B cell (primary cell): ENCODE results near the gene SMTNL2. TPM values are rescaled to one million over a fixed set of nuclear protein-coding genes. Genes with fewer than 3 reads are reported as not detected.

Source experiments
- ATAC-seq: fragments of 200-7000 bp; cut with Tn5 transposase; one replicate; pipeline ENCODE4 v1.10.0; 2021; ENCODE audit warnings: low read depth, mild to moderate bottlenecking, moderate number of reproducible peaks, moderate library complexity
- CTCF ChIA-PET: fragments of 350-600 bp; sonication (Branson Sonifier 250); formaldehyde crosslinking; loops from one replicate; lab custom pipeline; 2021; ENCODE audit warnings: antibody characterized with exemption, inconsistent platforms; lab: Charles Lee
- POLR2A ChIA-PET: fragments of 350-600 bp; sonication (Branson Sonifier 250); formaldehyde crosslinking; loops from one replicate; lab custom pipeline; 2021; ENCODE audit warnings: antibody characterized with exemption; lab: Charles Lee
- DNase-seq: peaks from one replicate; pipeline ENCODE4 v3.0.0; 2013
- H2AFZ ChIP-seq: 2 replicates; pipeline ENCODE4 v1.6.1; 2012; ENCODE audit warnings: mild to moderate bottlenecking, low read depth, low read length; ENCODE audit not compliant: insufficient read depth, poor library complexity, severe bottlenecking
- H3K27ac ChIP-seq, 2 donors: 1 replicate in 1 of 2; 2 replicates in 1 of 2; pipeline ENCODE4 v1.5.1; 2012 to 2013; ENCODE audit warnings: low read length in 2 of 2, mild to moderate bottlenecking in 2 of 2, moderate library complexity in 1 of 2
- H3K27me3 ChIP-seq, 4 experiments: fragments of 200-600 bp in 1 of 4; sonication (generic) in 1 of 4; replicated peaks in 1 of 4; 1 replicate in 2 of 4; 2 replicates in 2 of 4; pipeline versions ENCODE4 v1.6.1 to v1.7.0; 2013 to 2016; ENCODE audit warnings: low read length in 3 of 4, mild to moderate bottlenecking in 2 of 4, mixed read lengths in 1 of 4, moderate library complexity in 1 of 4; ENCODE audit not compliant: insufficient read depth in 4 of 4, control insufficient read depth in 3 of 4; ENCODE audit errors: control extremely low read depth in 1 of 4
- H3K36me3 ChIP-seq, 2 experiments: replicated peaks in 1 of 2; 1 replicate in 1 of 2; 2 replicates in 1 of 2; pipeline versions ENCODE4 v1.6.1 to v1.7.1; 2013; ENCODE audit warnings: low read length in 1 of 2; ENCODE audit not compliant: insufficient read depth in 2 of 2, control insufficient read depth in 1 of 2; ENCODE audit errors: control extremely low read depth in 1 of 2, extremely low read depth in 1 of 2
- H3K4me1 ChIP-seq, 2 donors: fragments of 200-600 bp in 1 of 2; sonication (generic) in 1 of 2; 1 replicate in 1 of 2; 2 replicates in 1 of 2; pipeline versions ENCODE4 v1.5.1 to v1.6.1; 2013 to 2017; ENCODE audit warnings: low read length in 2 of 2; ENCODE audit not compliant: control insufficient read depth in 2 of 2, insufficient read depth in 2 of 2
- H3K4me2 ChIP-seq: replicated peaks from 2 replicates; pipeline ENCODE3; 2012; ENCODE audit warnings: mild to moderate bottlenecking, low read depth, low read length; ENCODE audit not compliant: poor library complexity, severe bottlenecking
- H3K4me3 ChIP-seq, 5 experiments: fragments of 200-600 bp in 1 of 5; sonication (generic) in 1 of 5; 1 replicate in 3 of 5; 2 replicates in 2 of 5; pipeline versions ENCODE4 v1.5.1 to v1.7.0; 2011 to 2016; ENCODE audit warnings: low read length in 4 of 5, mild to moderate bottlenecking in 4 of 5, low read depth in 2 of 5, control low read depth in 1 of 5, moderate library complexity in 1 of 5; ENCODE audit not compliant: insufficient read depth in 1 of 5; ENCODE audit errors: control extremely low read depth in 1 of 5, extremely low read depth in 1 of 5
- H3K79me2 ChIP-seq: fragments of 200-600 bp; sonication (generic); one replicate; pipeline ENCODE4 v1.6.0; 2016; ENCODE audit warnings: low read length; ENCODE audit not compliant: control insufficient read depth, insufficient read depth
- H3K9ac ChIP-seq: fragments of 200-600 bp; sonication (generic); 2 replicates; pipeline ENCODE4 v1.6.1; 2017; ENCODE audit warnings: mild to moderate bottlenecking, low read length, moderate library complexity
- H3K9me3 ChIP-seq, 3 donors: one replicate each; pipeline versions ENCODE4 v1.6.1 to v1.7.1; 2013; ENCODE audit warnings: low read length in 2 of 3; ENCODE audit not compliant: control insufficient read depth in 2 of 3, insufficient read depth in 1 of 3; ENCODE audit errors: control extremely low read depth in 1 of 3
- H4K20me1 ChIP-seq: 2 replicates; pipeline ENCODE4 v1.6.0; 2012; ENCODE audit warnings: mild to moderate bottlenecking, low read length; ENCODE audit not compliant: insufficient read depth, control insufficient read depth, poor library complexity, severe bottlenecking
- H3K27ac Mint-ChIP-seq: one replicate; pipeline ENCODE4 v1.8.0; 2021; ENCODE audit warnings: mixed read lengths
- H3K27me3 Mint-ChIP-seq: one replicate; pipeline ENCODE4 v1.8.0; 2021; ENCODE audit warnings: mixed read lengths
- H3K4me1 Mint-ChIP-seq: one replicate; pipeline ENCODE4 v1.8.0; 2021; ENCODE audit warnings: mixed read lengths
- H3K4me3 Mint-ChIP-seq: one replicate; pipeline ENCODE4 v1.8.0; 2021; ENCODE audit warnings: mixed read lengths
- H3K9me3 Mint-ChIP-seq: one replicate; pipeline ENCODE4 v1.8.0; 2022; ENCODE audit warnings: mixed read lengths; ENCODE audit not compliant: insufficient read depth
- EZH2 ChIP-seq: IDR thresholded peaks from 2 replicates; pipeline ENCODE4 v1.6.1; 2012; ENCODE audit warnings: borderline replicate concordance, low read depth, mild to moderate bottlenecking, moderate library complexity, low read length; ENCODE audit not compliant: insufficient read depth, poor library complexity, severe bottlenecking
- WGBS: methylation state at CpG from one replicate; pipeline ENCODE4 v1.1.5; 2013; ENCODE audit warnings: missing lambda C conversion rate; ENCODE audit not compliant: insufficient coverage; 5-methylcytosine and 5-hydroxymethylcytosine counted together
- intact Hi-C: fragments of 100-400 bp; cut with micrococcal nuclease; formaldehyde crosslinking; loops from one replicate; pipeline ENCODE4 v1.10.0; 2022
- polyA plus RNA-seq: library from polyadenylated mRNA; depleted of rRNA; stranded (reverse); fragments of >200 nt; gene quantifications from 2 replicates; pipeline ENCODE4 v1.2.3, GENCODE V29; 2012
- total RNA-seq, 2 donors: library from RNA; stranded (reverse); fragments of 120-200 nt in 1 of 2; gene quantifications; 1 replicate in 1 of 2; 2 replicates in 1 of 2; pipeline versions ENCODE4 v1.2.3 to v1.2.4, GENCODE V29; 2013 to 2022
- TF ChIP-seq, protein P1 (sequence below): fragments of 200-600 bp; IDR thresholded peaks from one replicate; pipeline ENCODE4 v1.8.0; 2022; ENCODE audit warnings: antibody characterized with exemption, mild to moderate bottlenecking

The SMTNL2 gene
- total and polyA plus RNA-seq, 2 donors (not counting 1 experiment from before 2014, with no cell fraction given), result not detected

- no peak overlapping the region for H3K27ac ChIP-seq
- POLR2A ChIA-PET, result no interaction called here
- H3K4me1 ChIP-seq, result no peaks in the 10 kb centered on the region
- Mint-ChIP-seq H3K9me3 (no peaks in the 10 kb centered on the region), H3K27ac (no peak overlapping the region), H3K4me1 (peaks cover 6% of the 10 kb centered on the region), H3K4me3 (no peak overlapping the region), H3K27me3 (peaks cover 4% of the 10 kb centered on the region)
- no peaks in the 10 kb centered on the region for H4K20me1 ChIP-seq
- intact Hi-C loops, result no loop called here
- no peak overlapping the region for H3K4me3 ChIP-seq
- peaks cover 0 to 2% (median 0%) of the 10 kb centered on the region in 4 experiments for H3K27me3 ChIP-seq
- H3K79me2 ChIP-seq, result no peaks in the 10 kb centered on the region
- DNase-seq (no peak), ATAC-seq (no peak)
- H2AFZ ChIP-seq, result no peak overlapping the region
- H3K9me3 ChIP-seq, result no peaks in the 10 kb centered on the region
- TF ChIP-seq, protein P1, sequence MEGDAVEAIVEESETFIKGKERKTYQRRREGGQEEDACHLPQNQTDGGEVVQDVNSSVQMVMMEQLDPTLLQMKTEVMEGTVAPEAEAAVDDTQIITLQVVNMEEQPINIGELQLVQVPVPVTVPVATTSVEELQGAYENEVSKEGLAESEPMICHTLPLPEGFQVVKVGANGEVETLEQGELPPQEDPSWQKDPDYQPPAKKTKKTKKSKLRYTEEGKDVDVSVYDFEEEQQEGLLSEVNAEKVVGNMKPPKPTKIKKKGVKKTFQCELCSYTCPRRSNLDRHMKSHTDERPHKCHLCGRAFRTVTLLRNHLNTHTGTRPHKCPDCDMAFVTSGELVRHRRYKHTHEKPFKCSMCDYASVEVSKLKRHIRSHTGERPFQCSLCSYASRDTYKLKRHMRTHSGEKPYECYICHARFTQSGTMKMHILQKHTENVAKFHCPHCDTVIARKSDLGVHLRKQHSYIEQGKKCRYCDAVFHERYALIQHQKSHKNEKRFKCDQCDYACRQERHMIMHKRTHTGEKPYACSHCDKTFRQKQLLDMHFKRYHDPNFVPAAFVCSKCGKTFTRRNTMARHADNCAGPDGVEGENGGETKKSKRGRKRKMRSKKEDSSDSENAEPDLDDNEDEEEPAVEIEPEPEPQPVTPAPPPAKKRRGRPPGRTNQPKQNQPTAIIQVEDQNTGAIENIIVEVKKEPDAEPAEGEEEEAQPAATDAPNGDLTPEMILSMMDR, result no peak
- WGBS, result 93% methylated on average over 4 of the region's 9 CpGs
- no peak overlapping the region for H3K9ac ChIP-seq
- no peak overlapping the region for H3K4me2 ChIP-seq
- CTCF ChIA-PET, result no interaction called here
- H3K36me3 ChIP-seq, result no peaks in the 10 kb centered on the region
Measured at GRCh38 chr17:4572131-4572530, 12.2 kb upstream of the SMTNL2 start.

GRCh38 chr17:4573115-4573514, 11.2 kb upstream of the SMTNL2 start:
- ChIA-PET POLR2A (no interaction called here), CTCF (no interaction called here)
- no peak overlapping the region for H3K27ac Mint-ChIP-seq
- intact Hi-C loops, result no loop called here
- H3K27me3 Mint-ChIP-seq, result peaks cover 4% of the 10 kb centered on the region
- H3K4me3 Mint-ChIP-seq, result no peak overlapping the region
- peaks cover 6% of the 10 kb centered on the region for H3K4me1 Mint-ChIP-seq
- Histone ChIP-seq H2AFZ (no peak overlapping the region), H3K79me2 (no peaks in the 10 kb centered on the region), H3K27me3 (peaks cover 0 to 6% (median 0%) of the 10 kb centered on the region in 4 experiments), H3K4me1 (no peaks in the 10 kb centered on the region), H3K27ac (no peak overlapping the region), H3K4me3 (no peak overlapping the region), H3K4me2 (no peak overlapping the region), H4K20me1 (no peaks in the 10 kb centered on the region), H3K9me3 (no peaks in the 10 kb centered on the region), H3K9ac (no peak overlapping the region), H3K36me3 (no peaks in the 10 kb centered on the region)
- TF ChIP-seq, protein P1, result no peak
- TF ChIP-seq EZH2, result no peak
- H3K9me3 Mint-ChIP-seq, result no peaks in the 10 kb centered on the region
- DNase-seq (no peak), ATAC-seq (no peak)
- WGBS, result 68% methylated on average over 3 of the region's 4 CpGs
